Motor neuron (in vitro differentiated cells): Measurements from ENCODE around the gene ENTPD2. TPM values are rescaled to one million over a fixed set of nuclear protein-coding genes. Genes with fewer than 3 reads are reported as not detected.

ENCODE experiments used
- total RNA-seq, 8 experiments: library from RNA; unstranded; fragments of 300-600 nt; gene quantifications; 2 replicates each; pipeline versions ENCODE4 v1.2.3 to v1.2.4, GENCODE V29; 2022

Gene ENTPD2
- total RNA-seq, 8 experiments from 2014 or later, result 0.13 to 1.3 (median 0.34) TPM

Other genes with a start within 250 kb of the ENTPD2 start
- 10 to 100 TPM; 33.8 to 83.5 (median 39.5) TPM for gene RABL6, start 246.1 kb downstream of the ENTPD2 start, total RNA-seq
- 1 to 10 TPM; 1.2 to 5.5 (median 2.6) TPM for gene AJM1, start 211.6 kb downstream of the ENTPD2 start, total RNA-seq
- gene PHPT1, start 204.7 kb downstream of the ENTPD2 start, total RNA-seq, result 100 to 1,000 TPM; 134 to 366 (median 259) TPM
- gene MAMDC4, start 201.7 kb downstream of the ENTPD2 start, total RNA-seq, result 10 to 100 TPM in 1 of 8 experiments, 1 to 10 TPM in 7; 1.5 to 10.3 (median 4.7) TPM
- 100 to 1,000 TPM; 506 to 905 (median 719) TPM for gene EDF1, start 187.8 kb downstream of the ENTPD2 start, total RNA-seq
- gene TRAF2, start 167.5 kb downstream of the ENTPD2 start, total RNA-seq, result 10 to 100 TPM in 4 of 8 experiments, 1 to 10 TPM in 4; 6.8 to 18.4 (median 10.0) TPM
- gene FBXW5, start 109.3 kb downstream of the ENTPD2 start, total RNA-seq, result 100 to 1,000 TPM in 1 of 8 experiments, 10 to 100 TPM in 7; 34.1 to 115 (median 45.3) TPM
- 1 to 10 TPM in 5 of 8 experiments, under 1 TPM in 1, not detected in 2; 0.71 to 2.7 (median 1.4) TPM for gene C8G, start 108.8 kb downstream of the ENTPD2 start, total RNA-seq
- gene LCN12, start 101.8 kb downstream of the ENTPD2 start, total RNA-seq, result 1 to 10 TPM in 5 of 8 experiments, under 1 TPM in 3; 0.38 to 4.3 (median 1.2) TPM
- gene PTGDS, start 76.6 kb downstream of the ENTPD2 start, total RNA-seq, result 100 to 1,000 TPM in 2 of 8 experiments, 10 to 100 TPM in 2, 1 to 10 TPM in 4; 1.2 to 273 (median 12.3) TPM
- gene LCNL1, start 71.1 kb downstream of the ENTPD2 start, total RNA-seq, result 1 to 10 TPM in 1 of 8 experiments, under 1 TPM in 7; 0.11 to 1.3 (median 0.73) TPM
- 10 to 100 TPM; 23.4 to 38.4 (median 27.5) TPM for gene PAXX, start 61.6 kb downstream of the ENTPD2 start, total RNA-seq
- gene CLIC3, start 57.5 kb downstream of the ENTPD2 start, total RNA-seq, result 1 to 10 TPM in 1 of 8 experiments, under 1 TPM in 3, not detected in 4; 0.29 to 8.3 (median 0.47) TPM
- gene ABCA2, start 25.8 kb downstream of the ENTPD2 start, total RNA-seq, result 10 to 100 TPM in 7 of 8 experiments, 1 to 10 TPM in 1; 8.1 to 27.9 (median 18.0) TPM
- gene FUT7, start 22.0 kb downstream of the ENTPD2 start, total RNA-seq, result 1 to 10 TPM in 1 of 8 experiments, under 1 TPM in 6, not detected in 1; 0.08 to 1.0 (median 0.25) TPM
- gene NPDC1, start 7.9 kb downstream of the ENTPD2 start, total RNA-seq, result 10 to 100 TPM; 19.0 to 61.7 (median 30.5) TPM
- gene SAPCD2, start 16.5 kb upstream of the ENTPD2 start, total RNA-seq, result 10 to 100 TPM in 2 of 8 experiments, 1 to 10 TPM in 4, under 1 TPM in 2; 0.31 to 12.5 (median 6.4) TPM
- 1 to 10 TPM in 6 of 8 experiments, under 1 TPM in 2; 0.63 to 8.9 (median 4.5) TPM for gene UAP1L1, start 23.5 kb upstream of the ENTPD2 start, total RNA-seq
- gene MAN1B1, start 32.9 kb upstream of the ENTPD2 start, total RNA-seq, result 10 to 100 TPM; 28.6 to 89.3 (median 50.3) TPM
- gene DPP7, start 60.7 kb upstream of the ENTPD2 start, total RNA-seq, result 100 to 1,000 TPM in 3 of 8 experiments, 10 to 100 TPM in 5; 14.2 to 233 (median 56.1) TPM
- gene GRIN1, start 85.1 kb upstream of the ENTPD2 start, total RNA-seq, result 1 to 10 TPM in 4 of 8 experiments, under 1 TPM in 4; 0.20 to 6.0 (median 1.2) TPM
- gene LRRC26, start 116.0 kb upstream of the ENTPD2 start, total RNA-seq, result under 1 TPM in 3 of 8 experiments, not detected in 5; 0.17 to 1.00 (median 0.43) TPM
- gene TMEM210, start 118.0 kb upstream of the ENTPD2 start, total RNA-seq, result not detected
- 10 to 100 TPM; 11.9 to 43.3 (median 20.0) TPM for gene ANAPC2, start 134.5 kb upstream of the ENTPD2 start, total RNA-seq
- gene SSNA1, start 134.6 kb upstream of the ENTPD2 start, total RNA-seq, result 10 to 100 TPM; 28.2 to 50.7 (median 44.5) TPM
- 10 to 100 TPM in 4 of 8 experiments, 1 to 10 TPM in 4; 5.9 to 79.6 (median 10.6) TPM for gene TPRN, start 146.7 kb upstream of the ENTPD2 start, total RNA-seq
- gene TMEM203, start 151.6 kb upstream of the ENTPD2 start, total RNA-seq, result 10 to 100 TPM; 20.0 to 31.7 (median 26.4) TPM
- gene NDOR1, start 151.6 kb upstream of the ENTPD2 start, total RNA-seq, result 10 to 100 TPM in 2 of 8 experiments, 1 to 10 TPM in 6; 5.1 to 25.3 (median 8.6) TPM
- gene RNF208, start 168.2 kb upstream of the ENTPD2 start, total RNA-seq, result 1 to 10 TPM in 7 of 8 experiments, under 1 TPM in 1; 0.41 to 7.0 (median 3.0) TPM
- 1 to 10 TPM; 1.2 to 4.7 (median 1.3) TPM for gene CYSRT1, start 171.1 kb upstream of the ENTPD2 start, total RNA-seq
- gene RNF224, start 173.4 kb upstream of the ENTPD2 start, total RNA-seq, result 1 to 10 TPM in 1 of 8 experiments, under 1 TPM in 7; 0.23 to 1.1 (median 0.46) TPM
- gene SLC34A3, start 176.8 kb upstream of the ENTPD2 start, total RNA-seq, result under 1 TPM in 6 of 8 experiments, not detected in 2; 0.11 to 0.49 (median 0.20) TPM
- 100 to 1,000 TPM in 5 of 8 experiments, 10 to 100 TPM in 3; 57.6 to 372 (median 151) TPM for gene TUBB4B, start 187.2 kb upstream of the ENTPD2 start, total RNA-seq
- 1 to 10 TPM in 3 of 8 experiments, under 1 TPM in 2, not detected in 3; 0.42 to 1.4 (median 1.3) TPM for gene STPG3, start 197.2 kb upstream of the ENTPD2 start, total RNA-seq
- 10 to 100 TPM; 22.8 to 38.4 (median 34.5) TPM for gene NELFB, start 201.3 kb upstream of the ENTPD2 start, total RNA-seq
- gene TOR4A, start 223.7 kb upstream of the ENTPD2 start, total RNA-seq, result 10 to 100 TPM in 2 of 8 experiments, 1 to 10 TPM in 1, under 1 TPM in 5; 0.11 to 14.2 (median 0.71) TPM
- gene NRARP, start 248.2 kb upstream of the ENTPD2 start, total RNA-seq, result 10 to 100 TPM in 1 of 8 experiments, 1 to 10 TPM in 5, under 1 TPM in 1, not detected in 1; 1.00 to 20.5 (median 3.4) TPM